ENCODE results near the gene SH2B2.

Gene SH2B2

GRCh38 chr7:102281785-102282184, 4.9 kb upstream of the SH2B2 start:
- Histone ChIP-seq H3K27ac (no peak overlapping the region), H3K4me2 (ENCODE audit: low read length) (no peak overlapping the region), H3K9ac (no peak overlapping the region), H3K27me3 (ENCODE audit: control insufficient read depth, insufficient read depth, low read length) (no peaks in the 10 kb centered on the region), H3K9me3 (ENCODE audit: control insufficient read depth, low read length) (no peaks in the 10 kb centered on the region), H3K4me3 (ENCODE audit: low read depth, low read length) (no peak overlapping the region), H3K79me2 (no peaks in the 10 kb centered on the region), H3K4me1 (no peaks in the 10 kb centered on the region), H2AFZ (no peak overlapping the region), H3K36me3 (ENCODE audit: control insufficient read depth, insufficient read depth, low read length) (no peaks in the 10 kb centered on the region)
- no peak for TF ChIP-seq CTCF (IDR thresholded peaks at IDR 0.05)

DNA sequence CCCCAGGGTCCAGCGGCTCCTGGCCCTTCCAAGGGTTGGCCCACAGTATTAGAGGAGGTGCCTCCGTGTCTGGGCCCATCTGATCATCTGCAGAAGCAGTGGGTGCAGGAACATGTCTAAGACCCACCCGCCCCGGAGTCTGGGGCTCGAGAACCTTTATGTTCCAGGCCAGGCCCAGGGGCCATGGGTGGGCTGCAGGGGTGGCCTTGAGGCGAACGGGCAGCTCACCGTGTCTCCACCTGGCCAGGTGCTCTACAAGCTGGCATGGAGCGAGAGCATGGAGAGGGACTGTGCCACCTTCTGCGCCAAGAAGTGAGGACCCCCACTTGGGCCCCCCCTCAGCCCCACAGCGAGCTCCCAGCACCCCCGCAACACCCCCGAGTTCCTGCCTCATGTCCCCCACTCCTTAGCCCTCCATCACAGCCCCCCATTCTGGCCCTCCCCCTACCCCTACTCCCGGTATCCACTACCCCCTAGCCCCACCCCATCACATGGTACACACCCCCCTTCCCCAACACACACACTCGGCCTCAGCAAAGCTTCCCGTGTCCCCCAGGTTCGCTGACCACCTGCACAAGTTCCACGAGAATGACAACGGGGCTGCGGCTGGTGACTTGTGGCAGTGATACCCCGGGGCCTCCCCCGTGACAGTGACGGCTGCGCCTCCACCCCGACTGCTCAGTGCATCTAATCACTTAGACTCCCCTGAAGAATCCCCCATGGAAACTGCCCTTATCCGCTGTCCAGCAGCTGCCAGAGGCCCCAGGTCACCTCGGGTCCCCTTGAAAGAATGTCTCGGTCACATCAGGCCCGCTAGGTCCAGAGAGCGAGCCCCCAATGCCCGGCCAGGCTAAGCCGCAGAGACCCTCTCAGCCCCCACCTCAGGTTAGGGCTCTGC, 4.0 kb upstream of the SH2B2 start:
- Histone ChIP-seq H3K4me3 (ENCODE audit: low read depth, low read length) (no peak overlapping the region), H3K36me3 (ENCODE audit: control insufficient read depth, insufficient read depth, low read length) (no peaks in the 10 kb centered on the region), H3K9me3 (ENCODE audit: control insufficient read depth, low read length) (no peaks in the 10 kb centered on the region), H3K79me2 (no peaks in the 10 kb centered on the region), H3K27me3 (ENCODE audit: control insufficient read depth, insufficient read depth, low read length) (no peaks in the 10 kb centered on the region), H3K9ac (no peak overlapping the region), H3K27ac (no peak overlapping the region), H3K4me1 (no peaks in the 10 kb centered on the region), H3K4me2 (ENCODE audit: low read length) (no peak overlapping the region), H2AFZ (no peak overlapping the region)
- no peak for TF ChIP-seq CTCF (IDR thresholded peaks at IDR 0.05)

DNA sequence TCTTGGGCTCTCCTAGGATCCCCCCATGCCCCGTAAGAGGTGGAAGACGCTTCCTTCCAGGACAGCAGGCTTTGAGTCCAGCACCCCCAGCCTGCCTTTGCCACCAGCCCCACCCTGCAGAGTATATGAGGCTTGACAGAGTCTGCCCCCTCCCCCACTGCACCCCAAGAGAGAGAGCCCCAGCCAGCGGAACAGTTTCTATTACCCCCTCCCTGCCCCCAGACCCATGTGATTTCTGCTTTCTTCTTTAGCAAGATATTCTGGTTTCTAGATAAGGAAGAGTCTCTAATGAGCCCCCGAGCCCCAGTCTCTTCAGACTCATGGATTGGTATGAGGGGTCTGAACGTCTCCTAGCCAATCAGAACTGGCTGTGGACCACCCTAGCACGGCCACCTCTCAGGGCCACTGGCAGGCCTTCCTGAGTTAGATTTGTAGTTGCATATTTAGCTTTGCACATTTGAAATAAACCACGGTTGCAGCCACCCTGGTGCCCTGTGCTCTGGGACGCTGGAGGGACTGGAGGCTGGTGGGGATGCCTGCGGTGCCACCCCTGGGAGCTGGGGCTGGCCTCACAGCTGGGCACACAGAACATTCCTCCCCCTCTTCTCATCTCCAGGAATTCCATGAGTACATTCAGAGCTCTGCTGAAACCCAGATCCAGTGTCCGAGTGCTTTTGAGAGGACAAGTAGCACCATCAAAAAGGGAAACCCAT, 3.0 kb upstream of the SH2B2 start:
- no peak for TF ChIP-seq CTCF (IDR thresholded peaks at IDR 0.05)
- Histone ChIP-seq H3K4me1 (peaks cover 8% of the 10 kb centered on the region), H3K9ac (no peak overlapping the region), H3K27me3 (ENCODE audit: control insufficient read depth, insufficient read depth, low read length) (no peaks in the 10 kb centered on the region), H2AFZ (no peak overlapping the region), H3K36me3 (ENCODE audit: control insufficient read depth, insufficient read depth, low read length) (no peaks in the 10 kb centered on the region), H3K79me2 (peaks cover 8% of the 10 kb centered on the region), H3K4me2 (ENCODE audit: low read length) (no peak overlapping the region), H3K9me3 (ENCODE audit: control insufficient read depth, low read length) (no peaks in the 10 kb centered on the region), H3K4me3 (ENCODE audit: low read depth, low read length) (no peak overlapping the region), H3K27ac (no peak overlapping the region)

DNA sequence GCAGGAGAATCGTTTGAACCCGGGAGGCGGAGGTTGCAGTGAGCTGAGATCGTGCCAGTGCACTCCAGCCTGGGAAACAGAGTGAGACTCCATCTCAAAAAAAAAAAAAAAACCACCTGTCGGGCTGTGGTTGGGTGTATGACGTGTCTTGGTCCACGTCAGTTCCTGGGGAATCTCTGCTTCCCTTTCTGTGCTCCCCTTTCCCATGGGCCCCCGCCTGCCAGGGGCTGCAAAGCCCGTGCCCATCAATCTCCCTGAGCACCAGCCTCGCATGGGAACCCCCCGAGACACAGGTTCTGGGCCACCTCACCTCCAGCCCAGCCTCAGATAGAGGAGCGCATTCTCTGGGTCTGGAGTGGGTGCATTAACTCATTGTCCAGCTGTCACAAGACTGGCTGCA, 2.3 kb upstream of the SH2B2 start:
- H3K4me1 ChIP-seq = peaks cover 8% of the 10 kb centered on the region
- no peak overlapping the region for H3K4me3 ChIP-seq (ENCODE audit: low read depth, low read length)
- H3K27ac ChIP-seq = no peak overlapping the region
- no peaks in the 10 kb centered on the region for H3K36me3 ChIP-seq (ENCODE audit: control insufficient read depth, insufficient read depth, low read length)
- H3K79me2 ChIP-seq = peaks cover 9% of the 10 kb centered on the region
- no peak for TF ChIP-seq CTCF (IDR thresholded peaks at IDR 0.05)
- no peak overlapping the region for H3K4me2 ChIP-seq (ENCODE audit: low read length)
- no peaks in the 10 kb centered on the region for H3K9me3 ChIP-seq (ENCODE audit: control insufficient read depth, low read length)
- no peak overlapping the region for H3K9ac ChIP-seq
- no peak overlapping the region for H2AFZ ChIP-seq
- no peaks in the 10 kb centered on the region for H3K27me3 ChIP-seq (ENCODE audit: control insufficient read depth, insufficient read depth, low read length)

Data from parathyroid adenoma (tissue), 2 donors.